ENCODE data around the gene TNNI3. TPM values are rescaled to one million over a fixed set of nuclear protein-coding genes. Genes with fewer than 3 reads are reported as not detected.

The TNNI3 gene
- total and polyA plus RNA-seq, 9 of the 15 experiments (the other 6 are each of a cell fraction or from before 2014, with no cell fraction given): 4.7 to 158 (median 42.0) TPM

- TF ChIP-seq HDAC1 (IDR thresholded peaks at IDR 0.05) (no peak), C11orf30 (IDR thresholded peaks at IDR 0.05; ENCODE audit: low read depth) (no peak), NR2C2 (CRISPR knock-in tag; IDR thresholded peaks at IDR 0.05) (peak; percentile 77; the same call in 1 of the 2 replicates), NR2C2 (tag; IDR thresholded peaks at IDR 0.05) (peak; percentile 94), RNF2 (IDR thresholded peaks at IDR 0.05) (no peak), HDAC6 (IDR thresholded peaks at IDR 0.05; ENCODE audit: low read depth, low read length) (no peak), ZNF395 (CRISPR knock-in tag; IDR thresholded peaks at IDR 0.05) (no peak), FIP1L1 (IDR thresholded peaks at IDR 0.05; ENCODE audit: low read depth, low read length, poor library complexity, severe bottlenecking) (no peak), USF1 (CRISPR knock-in tag; IDR thresholded peaks at IDR 0.05) (no peak), DDX20 (tag; IDR thresholded peaks at IDR 0.05; ENCODE audit: low read depth) (no peak), ZKSCAN3 (CRISPR knock-in tag; IDR thresholded peaks at IDR 0.05) (no peak), MTA1 (IDR thresholded peaks at IDR 0.05; ENCODE audit: borderline replicate concordance) (no peak), FOS (IDR thresholded peaks at IDR 0.05; ENCODE audit: extremely low read depth, insufficient read length) (no peak), NFYB (IDR thresholded peaks at IDR 0.05; ENCODE audit: extremely low read depth, insufficient read length) (no peak), BDP1 (IDR thresholded peaks at IDR 0.05; ENCODE audit: insufficient read depth, insufficient read length) (no peak), CEBPB (tag; IDR thresholded peaks at IDR 0.05) (no peak), ZNF311 (CRISPR knock-in tag; IDR thresholded peaks at IDR 0.05) (peak; percentile 53; the same call in 1 of the 2 replicates), HNRNPLL (IDR thresholded peaks at IDR 0.05; ENCODE audit: low read depth, low read length, poor library complexity, severe bottlenecking) (no peak), TEAD4 (IDR thresholded peaks at IDR 0.05; ENCODE audit: low read length) (no peak), TEAD4 (CRISPR knock-in tag; IDR thresholded peaks at IDR 0.05; ENCODE audit: borderline replicate concordance) (no peak), DMBX1 (CRISPR knock-in tag; IDR thresholded peaks at IDR 0.05; ENCODE audit: borderline replicate concordance) (peak; percentile 70; the same call in 1 of the 2 replicates), ARID2 (IDR thresholded peaks at IDR 0.05) (no peak), ZNF780A (CRISPR knock-in tag; IDR thresholded peaks at IDR 0.05) (no peak), RAD21 (CRISPR knock-in tag; conservative IDR thresholded peaks at IDR 0.05 in 1 of 2, IDR thresholded peaks at IDR 0.05 in 1 of 2) (no peak), MAFG (tag; conservative IDR thresholded peaks at IDR 0.05) (no peak), MTA2 (IDR thresholded peaks at IDR 0.05; ENCODE audit: low read depth) (no peak)
- TF ChIP-seq, protein P1, sequence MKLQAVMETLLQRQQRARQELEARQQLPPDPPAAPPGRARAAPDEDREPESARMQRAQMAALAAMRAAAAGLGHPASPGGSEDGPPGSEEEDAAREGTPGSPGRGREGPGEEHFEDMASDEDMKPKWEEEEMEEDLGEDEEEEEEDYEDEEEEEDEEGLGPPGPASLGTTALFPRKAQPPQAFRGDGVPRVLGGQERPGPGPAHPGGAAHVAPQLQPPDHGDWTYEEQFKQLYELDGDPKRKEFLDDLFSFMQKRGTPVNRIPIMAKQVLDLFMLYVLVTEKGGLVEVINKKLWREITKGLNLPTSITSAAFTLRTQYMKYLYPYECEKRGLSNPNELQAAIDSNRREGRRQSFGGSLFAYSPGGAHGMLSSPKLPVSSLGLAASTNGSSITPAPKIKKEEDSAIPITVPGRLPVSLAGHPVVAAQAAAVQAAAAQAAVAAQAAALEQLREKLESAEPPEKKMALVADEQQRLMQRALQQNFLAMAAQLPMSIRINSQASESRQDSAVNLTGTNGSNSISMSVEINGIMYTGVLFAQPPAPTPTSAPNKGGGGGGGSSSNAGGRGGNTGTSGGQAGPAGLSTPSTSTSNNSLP (IDR thresholded peaks at IDR 0.05; ENCODE audit: borderline replicate concordance, low read depth, low read length): no peak
These were observed 39.0 kb downstream of the TNNI3 start (continued) for GRCh38 chr19:55118401-55118991.
